DOHH2 (cell line): ENCODE measurements around the gene NAA60.

Experiments
- EZH2phosphoT487 ChIP-seq: fragments of 200-600 bp; sonication (generic); IDR thresholded peaks from 2 replicates; pipeline ENCODE4 v1.6.1; 2017; ENCODE audit warnings: borderline replicate concordance, mild to moderate bottlenecking, antibody characterized with exemption, low read length, moderate library complexity, mixed read lengths
- TF ChIP-seq, protein P1 (sequence below): fragments of 200-600 bp; sonication (generic); IDR thresholded peaks from one replicate; pipeline ENCODE4 v1.5.1; 2014; ENCODE audit warnings: antibody characterized with exemption, mild to moderate bottlenecking, low read depth, low read length; ENCODE audit not compliant: poor library complexity, severe bottlenecking

DNA sequence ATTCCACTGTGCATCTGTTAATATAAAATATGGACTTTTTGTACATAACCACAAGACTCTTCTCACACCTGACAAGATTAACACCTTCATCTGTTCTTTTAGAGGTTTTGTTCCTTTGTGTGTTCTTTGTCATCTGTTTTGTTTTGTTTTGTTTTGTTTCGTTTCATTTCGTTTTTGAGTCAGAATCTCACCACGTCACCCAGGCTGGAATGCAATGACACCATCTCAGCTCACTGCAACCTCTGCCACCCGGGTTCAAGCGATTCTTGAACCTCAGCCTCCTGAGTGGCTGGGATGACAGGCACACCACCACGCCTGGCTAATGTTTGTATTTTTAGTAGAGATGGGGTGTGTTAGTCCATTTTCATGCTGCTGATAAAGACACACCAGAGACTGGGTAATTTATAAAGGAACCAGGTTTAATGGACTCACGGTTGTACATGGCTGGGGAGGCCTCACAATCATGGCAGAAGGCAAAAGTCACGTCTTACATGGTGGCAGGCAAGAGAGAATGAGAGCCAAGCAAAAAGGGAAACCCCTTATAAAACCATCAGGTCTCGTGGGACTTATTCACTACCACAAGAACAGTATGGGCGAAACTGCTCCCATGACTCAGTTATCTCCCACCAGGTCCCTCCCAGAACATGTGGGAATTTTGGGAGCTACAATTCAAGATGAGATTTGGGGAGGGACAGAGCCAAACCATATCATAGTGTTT, 29.6 kb downstream of the NAA60 start:
- TF ChIP-seq, protein P1, sequence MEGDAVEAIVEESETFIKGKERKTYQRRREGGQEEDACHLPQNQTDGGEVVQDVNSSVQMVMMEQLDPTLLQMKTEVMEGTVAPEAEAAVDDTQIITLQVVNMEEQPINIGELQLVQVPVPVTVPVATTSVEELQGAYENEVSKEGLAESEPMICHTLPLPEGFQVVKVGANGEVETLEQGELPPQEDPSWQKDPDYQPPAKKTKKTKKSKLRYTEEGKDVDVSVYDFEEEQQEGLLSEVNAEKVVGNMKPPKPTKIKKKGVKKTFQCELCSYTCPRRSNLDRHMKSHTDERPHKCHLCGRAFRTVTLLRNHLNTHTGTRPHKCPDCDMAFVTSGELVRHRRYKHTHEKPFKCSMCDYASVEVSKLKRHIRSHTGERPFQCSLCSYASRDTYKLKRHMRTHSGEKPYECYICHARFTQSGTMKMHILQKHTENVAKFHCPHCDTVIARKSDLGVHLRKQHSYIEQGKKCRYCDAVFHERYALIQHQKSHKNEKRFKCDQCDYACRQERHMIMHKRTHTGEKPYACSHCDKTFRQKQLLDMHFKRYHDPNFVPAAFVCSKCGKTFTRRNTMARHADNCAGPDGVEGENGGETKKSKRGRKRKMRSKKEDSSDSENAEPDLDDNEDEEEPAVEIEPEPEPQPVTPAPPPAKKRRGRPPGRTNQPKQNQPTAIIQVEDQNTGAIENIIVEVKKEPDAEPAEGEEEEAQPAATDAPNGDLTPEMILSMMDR, result no peak
- no peak for TF ChIP-seq EZH2phosphoT487
